GM21515 (cell line): Measurements from ENCODE around the gene TBC1D23.
"Not testable (repeated sequence)": the region's sequence is repeated elsewhere in the genome, so short reads cannot be mapped to it uniquely, and the experiment has no call there.

ENCODE experiments used
- ATAC-seq: cut with Tn5 transposase; IDR thresholded peaks from one replicate; pipeline ENCODE4 v1.9.1; 2021; ENCODE audit not compliant: unreplicated experiment

TBC1D23 gene

GRCh38 chr3:100260685-100261484, at the start of gene TBC1D23:
Gene TBC1D23, plus strand, starts transcription at chr3:100260992. Its CDS starts 27 bp downstream, at chr3:100261019.
- peak; percentile 100 for ATAC-seq

GRCh38 chr3:100213891-100214573, 46.8 kb upstream of the TBC1D23 start:
- ATAC-seq, result no peak

GRCh38 chr3:100214574-100214964, 46.2 kb upstream of the TBC1D23 start:
- ATAC-seq, result no peak

- ATAC-seq, result no peak
Measured at GRCh38 chr3:100216713-100217112, 44.1 kb upstream of the TBC1D23 start.

GRCh38 chr3:100221159-100221558, 39.6 kb upstream of the TBC1D23 start:
- ATAC-seq, result no peak

GRCh38 chr3:100225193-100225592, 35.6 kb upstream of the TBC1D23 start:
- no peak for ATAC-seq

- ATAC-seq, result no peak
Measured at GRCh38 chr3:100225883-100226282, 34.9 kb upstream of the TBC1D23 start.

- ATAC-seq, result no peak
Measured at GRCh38 chr3:100226712-100227429, 33.9 kb upstream of the TBC1D23 start.

GRCh38 chr3:100227511-100227921, 33.3 kb upstream of the TBC1D23 start:
- no peak for ATAC-seq

GRCh38 chr3:100228247-100228646, 32.5 kb upstream of the TBC1D23 start:
- ATAC-seq, result no peak

- ATAC-seq, result not testable (repeated sequence)
Measured at GRCh38 chr3:100229188-100229587, 31.6 kb upstream of the TBC1D23 start.

- no peak for ATAC-seq
Measured at GRCh38 chr3:100230710-100231109, 30.1 kb upstream of the TBC1D23 start.

- ATAC-seq, result no peak
Measured at GRCh38 chr3:100231668-100232067, 29.1 kb upstream of the TBC1D23 start.

- no peak for ATAC-seq
Measured at GRCh38 chr3:100234364-100234763, 26.4 kb upstream of the TBC1D23 start.

GRCh38 chr3:100238599-100238998, 22.2 kb upstream of the TBC1D23 start:
- ATAC-seq, result no peak

GRCh38 chr3:100242471-100242870, 18.3 kb upstream of the TBC1D23 start:
- ATAC-seq, result not testable (repeated sequence)

- no peak for ATAC-seq
Measured at GRCh38 chr3:100244264-100244663, 16.5 kb upstream of the TBC1D23 start.

GRCh38 chr3:100245136-100245535, 15.7 kb upstream of the TBC1D23 start:
- ATAC-seq, result no peak

GRCh38 chr3:100245927-100246326, 14.9 kb upstream of the TBC1D23 start:
- ATAC-seq, result no peak

GRCh38 chr3:100246999-100247398, 13.8 kb upstream of the TBC1D23 start:
- ATAC-seq, result no peak

GRCh38 chr3:100252001-100252400, 8.8 kb upstream of the TBC1D23 start:
- ATAC-seq, result no peak
